Measurements from ENCODE around the gene CD47.

The CD47 gene

DNA sequence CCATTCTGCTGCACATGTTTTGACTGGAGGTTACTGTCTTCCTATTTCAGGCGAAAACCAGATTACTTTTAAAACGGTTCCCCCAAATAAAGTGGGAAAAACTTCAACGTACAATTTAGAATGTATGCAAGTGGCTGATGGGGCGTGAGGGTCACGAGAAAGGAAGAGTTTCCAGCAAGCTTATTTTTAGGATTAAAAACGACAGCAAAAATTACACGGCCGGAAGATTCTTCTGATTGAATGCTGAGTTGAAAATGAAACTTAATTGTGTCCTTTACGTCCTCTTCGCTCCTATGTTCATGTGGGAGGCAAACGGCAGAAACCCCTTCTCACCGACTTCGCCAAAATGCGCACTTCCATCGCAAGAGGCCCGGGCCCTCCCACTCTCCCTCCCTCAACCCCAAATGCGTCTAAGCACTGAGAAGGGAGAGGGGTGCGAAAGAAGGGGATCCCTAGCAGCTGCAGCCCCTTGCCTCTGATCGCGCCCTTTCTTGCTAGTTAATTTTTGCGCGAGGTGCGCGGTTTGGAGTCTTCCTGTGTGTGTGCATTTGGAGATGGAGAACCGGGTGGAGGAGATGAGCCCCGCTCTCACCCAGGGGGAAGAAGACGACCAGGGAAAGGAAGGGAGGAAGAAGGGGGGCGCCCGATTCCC is 656 bp downstream of the CD47 start:
- DNase-seq, result no peak

GRCh38 chr3:108089579-108089978 is 1.3 kb downstream of the CD47 start:
- no peak for DNase-seq

DNA sequence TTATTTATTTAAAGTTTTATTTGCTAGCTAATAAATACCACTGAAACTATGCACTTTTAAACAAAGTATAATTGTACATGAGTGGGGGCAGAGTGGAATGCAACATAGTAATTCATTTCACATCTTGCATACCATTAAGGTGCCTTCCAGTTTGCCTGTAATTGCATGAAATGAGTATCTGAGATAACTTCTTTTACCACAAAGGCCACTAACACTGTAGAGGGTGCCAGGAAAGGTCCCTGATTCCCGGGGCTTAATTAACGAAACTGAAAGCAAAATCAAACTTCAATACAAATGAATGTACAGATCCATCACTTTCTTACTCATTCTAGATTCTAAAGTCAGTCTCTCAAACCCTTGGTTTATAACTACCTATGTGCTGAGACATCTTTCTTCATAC is 2.1 kb downstream of the CD47 start:
- DNase-seq, result no peak

- DNase-seq, result no peak
Measured at GRCh38 chr3:108088146-108088545, 2.7 kb downstream of the CD47 start.

- no peak for DNase-seq
Measured at GRCh38 chr3:108086653-108087052, 4.2 kb downstream of the CD47 start.

GRCh38 chr3:108085810-108086350 is 5.0 kb downstream of the CD47 start:
- DNase-seq, result peak; percentile 2

DNA sequence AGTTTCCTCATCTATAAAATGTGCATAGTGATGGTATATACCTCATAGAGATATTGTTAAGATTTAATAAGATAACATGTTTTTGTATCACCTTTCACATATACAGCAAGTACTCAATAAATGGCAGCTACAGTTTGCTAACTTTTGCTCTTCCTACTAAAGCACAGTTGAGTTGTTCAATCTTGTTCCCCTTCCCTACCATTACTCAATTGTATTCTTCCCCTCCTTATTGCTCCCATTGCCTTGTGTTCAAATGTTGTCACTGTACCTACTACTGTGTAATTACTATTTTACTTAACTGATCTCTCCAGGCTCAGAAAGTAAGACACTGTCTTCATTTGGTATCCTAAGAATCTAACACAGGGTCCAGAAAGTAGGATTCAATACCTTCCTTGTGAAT is 5.5 kb downstream of the CD47 start:
- no peak for DNase-seq

GRCh38 chr3:108079877-108080276 is 11.0 kb downstream of the CD47 start:
- DNase-seq, result no peak

DNA sequence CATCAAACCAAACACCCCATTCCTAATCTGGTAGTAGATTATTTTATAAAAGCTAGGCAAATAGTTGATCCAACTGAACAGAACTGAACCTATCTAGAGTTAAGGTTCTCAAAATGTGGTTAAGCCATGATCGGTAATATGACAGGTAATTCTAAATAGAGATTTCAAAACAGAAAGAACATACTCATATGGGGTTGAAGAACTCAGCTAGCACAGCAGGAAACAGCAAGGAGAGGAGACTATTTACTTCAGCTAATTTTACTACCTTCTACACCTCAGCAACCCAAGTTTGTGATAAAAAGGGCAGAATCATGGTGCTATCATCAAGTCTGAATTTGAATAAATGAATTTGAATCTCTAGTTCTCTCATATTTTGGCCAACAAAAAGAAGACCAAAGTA is 11.8 kb downstream of the CD47 start:
- DNase-seq, result no peak

- no peak for DNase-seq
Measured at GRCh38 chr3:108076564-108076963, 14.3 kb downstream of the CD47 start.

- no peak for DNase-seq
Measured at GRCh38 chr3:108073764-108074431, 16.9 kb downstream of the CD47 start.

DNA sequence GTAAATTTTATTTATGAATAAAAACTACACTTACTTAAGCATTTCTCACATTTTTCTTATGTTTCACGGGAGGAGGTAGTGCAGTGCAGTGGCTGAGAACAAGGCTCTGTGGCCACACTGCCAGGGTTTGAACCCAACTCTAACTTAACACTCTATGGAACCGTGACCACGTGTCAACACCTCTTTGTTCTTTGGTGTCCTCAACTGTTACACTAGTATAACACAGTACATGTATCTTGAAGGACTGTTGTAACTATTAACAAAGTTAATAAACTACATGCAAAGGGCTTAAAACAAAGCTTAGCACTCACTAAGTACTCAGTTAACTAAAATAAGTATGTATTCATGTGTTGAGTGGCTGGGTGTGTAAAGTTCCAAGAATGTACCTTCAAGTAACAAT is 19.5 kb downstream of the CD47 start:
- DNase-seq, result no peak

DNA sequence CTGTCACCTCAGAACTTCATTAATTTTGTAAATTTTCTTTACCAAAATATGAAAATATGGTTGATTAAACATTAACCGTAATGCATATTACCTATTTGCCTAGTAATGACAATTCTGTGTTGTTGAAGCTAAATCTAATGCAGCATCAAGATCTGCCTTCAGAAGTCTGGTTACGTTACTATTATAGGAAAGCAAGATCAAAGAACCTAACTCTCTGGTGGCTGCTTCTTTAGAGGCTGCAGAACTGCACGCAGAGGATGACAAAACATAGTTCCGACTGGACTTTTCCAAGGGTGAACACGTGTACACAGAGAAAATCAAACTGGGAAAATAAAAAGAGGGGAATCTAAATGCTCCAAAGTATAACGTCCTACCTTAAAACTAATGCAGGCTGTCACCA is 20.5 kb downstream of the CD47 start:
- DNase-seq, result no peak

GRCh38 chr3:108067768-108068167 is 23.1 kb downstream of the CD47 start:
- no peak for DNase-seq

DNA sequence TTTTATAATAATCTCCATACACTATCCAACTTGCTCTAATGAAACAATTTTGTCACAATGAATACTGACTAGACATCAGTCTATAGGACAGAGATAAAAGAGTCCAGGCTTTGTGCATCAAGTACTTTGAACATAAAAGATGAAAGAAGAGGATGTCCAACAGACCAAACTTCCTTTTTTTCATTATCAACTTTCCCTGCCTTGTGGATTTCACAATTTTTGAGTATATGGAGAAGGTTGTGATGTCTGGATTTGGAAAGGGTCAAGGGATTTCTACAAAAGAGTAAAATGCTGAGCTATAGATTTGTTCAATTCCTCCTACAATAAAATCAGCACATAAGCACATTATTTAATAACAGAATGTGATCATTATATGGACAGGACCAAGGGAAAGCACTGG is 25.7 kb downstream of the CD47 start:
- DNase-seq, result no peak

DNA sequence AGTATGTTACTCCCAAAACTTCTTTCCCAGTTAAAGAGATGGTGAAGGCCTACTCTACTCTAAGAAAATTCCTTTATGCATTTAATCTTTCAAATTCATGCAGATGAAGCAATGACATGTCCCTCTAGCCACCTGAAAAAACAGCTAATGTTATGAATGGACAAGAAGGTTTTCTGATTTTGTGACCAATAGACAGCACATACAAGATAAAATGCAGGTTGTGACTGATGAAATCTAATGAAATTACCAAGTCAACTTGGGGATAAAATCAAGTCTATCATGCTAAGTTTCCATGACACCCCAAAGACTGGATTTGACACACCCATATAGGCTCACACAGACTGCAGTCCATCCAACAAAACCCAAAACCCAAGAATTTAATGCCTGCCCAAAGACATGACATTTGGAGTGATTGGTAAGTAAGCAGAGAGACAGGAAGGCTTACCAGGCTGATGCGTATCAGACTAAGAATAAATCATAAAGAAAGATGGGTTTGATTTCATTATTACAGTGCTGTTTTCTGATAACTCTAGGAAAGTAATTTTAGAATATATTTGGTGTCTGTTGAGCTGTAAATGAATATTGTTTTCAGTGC is 26.4 kb downstream of the CD47 start:
- no peak for DNase-seq

DNA sequence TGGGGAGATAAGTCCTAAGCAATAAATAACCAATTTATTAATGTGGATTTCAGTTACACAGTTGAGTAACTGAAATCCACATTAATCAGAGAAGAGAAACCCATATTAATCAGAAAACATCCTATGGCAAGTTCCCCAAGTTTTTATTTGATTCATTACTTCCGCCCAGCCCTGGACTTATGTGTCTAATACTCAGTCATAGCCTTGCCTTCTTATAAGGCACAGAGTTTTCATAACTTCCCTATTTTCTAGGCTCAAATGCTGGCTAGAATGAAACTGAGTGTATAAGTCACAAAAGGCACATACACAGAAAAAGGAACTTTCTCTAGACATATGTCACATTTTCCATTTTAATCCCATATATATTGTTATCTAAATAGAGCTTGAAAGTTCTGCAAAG is 28.8 kb downstream of the CD47 start:
- DNase-seq, result peak; percentile 60

GRCh38 chr3:108060331-108060730 is 30.5 kb downstream of the CD47 start:
- DNase-seq, result no peak

DNA sequence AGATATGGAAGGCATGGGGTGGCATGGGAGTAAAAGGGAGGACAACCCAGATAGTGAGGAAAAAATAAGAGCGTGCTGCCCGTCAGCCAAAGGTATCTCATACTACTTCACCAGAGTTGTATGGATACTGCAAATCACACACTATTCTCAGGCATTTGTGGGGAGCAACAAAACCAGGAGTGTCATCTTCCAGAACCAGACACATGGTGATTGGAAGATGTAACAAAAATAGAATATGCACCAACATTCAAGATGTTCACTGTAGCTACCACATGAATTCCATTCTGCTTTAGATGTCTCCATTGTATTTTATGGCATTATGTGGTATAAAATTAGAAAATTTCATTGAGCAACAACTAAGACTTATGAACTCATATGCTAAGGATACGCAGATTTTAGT is 34.9 kb downstream of the CD47 start:
- no peak for DNase-seq

DNA sequence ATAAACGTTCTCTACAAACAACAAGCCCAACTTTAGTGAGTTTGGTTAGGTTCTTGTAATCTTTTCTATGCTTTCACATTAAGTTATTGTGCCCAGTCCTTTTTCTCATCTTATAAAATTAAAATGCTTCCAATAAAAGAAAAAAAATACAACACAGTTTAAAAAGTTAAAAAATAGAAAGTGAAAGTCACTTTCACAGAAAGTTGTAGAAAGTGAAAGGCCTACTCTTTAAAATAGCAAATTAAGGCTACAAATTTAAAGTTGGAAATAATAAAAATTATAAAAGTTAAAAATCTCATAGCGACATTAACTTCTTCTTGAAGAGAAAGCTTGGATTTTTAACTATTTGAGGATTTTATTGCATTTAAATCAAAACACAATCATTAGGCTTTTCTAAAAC is 35.9 kb downstream of the CD47 start:
- no peak for DNase-seq

- no peak for DNase-seq
Measured at GRCh38 chr3:108053483-108053882, 37.3 kb downstream of the CD47 start.

DNA sequence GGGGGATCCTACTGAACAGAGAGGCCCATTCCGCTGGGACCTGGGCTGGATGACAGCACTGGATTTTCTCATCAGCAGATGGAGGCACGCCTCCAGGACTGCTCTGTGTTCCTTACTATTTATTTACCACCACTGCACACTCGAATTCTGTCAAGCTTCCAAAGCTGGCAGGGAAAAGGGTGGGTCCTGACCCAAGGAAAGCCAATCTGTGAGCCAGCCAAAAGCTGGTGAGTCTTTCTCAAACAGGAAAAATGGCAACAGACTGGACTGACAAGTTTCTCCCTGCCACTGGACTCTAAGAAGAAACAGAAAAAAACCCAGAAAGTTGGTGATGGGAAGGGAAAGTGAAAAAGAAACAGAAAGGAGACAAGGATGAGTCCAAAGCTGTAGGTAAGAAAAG is 37.8 kb downstream of the CD47 start:
- DNase-seq, result no peak

GRCh38 chr3:108051005-108051404 is 39.8 kb downstream of the CD47 start:
- DNase-seq, result no peak

DNA sequence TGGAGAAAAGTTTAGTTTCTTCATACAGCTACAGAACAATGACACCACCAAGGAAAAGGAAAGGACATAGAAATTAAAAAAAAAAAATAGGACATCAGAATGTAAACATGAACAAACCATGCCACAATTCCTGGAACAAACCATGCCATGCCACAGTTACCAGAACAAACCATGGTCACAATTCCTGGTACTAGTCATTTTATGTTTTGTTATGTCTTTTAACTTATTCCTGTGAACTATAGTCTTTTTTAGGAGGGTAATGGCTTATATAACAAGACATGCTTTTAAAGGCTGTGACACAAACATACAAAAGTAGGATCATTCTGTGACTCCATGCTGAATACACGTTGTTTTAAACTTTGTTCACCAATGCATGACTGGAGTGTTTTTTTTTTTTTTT is 42.8 kb downstream of the CD47 start:
- no peak for DNase-seq
